Measurements from ENCODE around the gene VAV3.

The VAV3 gene

GRCh38 chr1:108000620-108001111 lies 35.7 kb upstream of the VAV3 start:
- Histone ChIP-seq H3K27ac (no peak overlapping the region), H3K4me3 (no peak overlapping the region)
- TF ChIP-seq, protein P1, sequence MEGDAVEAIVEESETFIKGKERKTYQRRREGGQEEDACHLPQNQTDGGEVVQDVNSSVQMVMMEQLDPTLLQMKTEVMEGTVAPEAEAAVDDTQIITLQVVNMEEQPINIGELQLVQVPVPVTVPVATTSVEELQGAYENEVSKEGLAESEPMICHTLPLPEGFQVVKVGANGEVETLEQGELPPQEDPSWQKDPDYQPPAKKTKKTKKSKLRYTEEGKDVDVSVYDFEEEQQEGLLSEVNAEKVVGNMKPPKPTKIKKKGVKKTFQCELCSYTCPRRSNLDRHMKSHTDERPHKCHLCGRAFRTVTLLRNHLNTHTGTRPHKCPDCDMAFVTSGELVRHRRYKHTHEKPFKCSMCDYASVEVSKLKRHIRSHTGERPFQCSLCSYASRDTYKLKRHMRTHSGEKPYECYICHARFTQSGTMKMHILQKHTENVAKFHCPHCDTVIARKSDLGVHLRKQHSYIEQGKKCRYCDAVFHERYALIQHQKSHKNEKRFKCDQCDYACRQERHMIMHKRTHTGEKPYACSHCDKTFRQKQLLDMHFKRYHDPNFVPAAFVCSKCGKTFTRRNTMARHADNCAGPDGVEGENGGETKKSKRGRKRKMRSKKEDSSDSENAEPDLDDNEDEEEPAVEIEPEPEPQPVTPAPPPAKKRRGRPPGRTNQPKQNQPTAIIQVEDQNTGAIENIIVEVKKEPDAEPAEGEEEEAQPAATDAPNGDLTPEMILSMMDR (IDR thresholded peaks at IDR 0.05) = no peak
- no peak for DNase-seq (ENCODE audit: low spot score)

DNA sequence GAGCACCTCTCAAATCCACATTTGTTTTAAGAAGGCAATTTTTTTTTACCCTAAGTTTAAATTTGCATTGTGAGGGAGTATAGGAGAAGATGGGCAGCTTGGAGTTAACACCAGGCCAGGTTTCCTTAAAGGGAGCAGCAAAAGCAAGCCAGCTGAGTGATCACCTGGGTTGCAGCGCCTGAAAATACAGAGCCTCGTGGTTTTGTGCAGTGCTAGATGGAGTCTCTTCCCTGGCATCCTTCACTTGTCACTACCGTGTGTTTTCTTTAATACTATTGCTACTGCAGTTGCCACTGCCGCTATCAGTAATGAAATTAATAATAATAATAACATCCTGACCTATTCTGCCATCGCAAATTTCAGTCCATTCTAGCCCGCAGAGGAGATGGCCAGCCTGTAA lies 35.2 kb upstream of the VAV3 start:
- no peak overlapping the region for H3K27ac ChIP-seq
- no peak for DNase-seq (ENCODE audit: low spot score)
- TF ChIP-seq, protein P1 (IDR thresholded peaks at IDR 0.05) = no peak
- H3K4me3 ChIP-seq = no peak overlapping the region

DNA sequence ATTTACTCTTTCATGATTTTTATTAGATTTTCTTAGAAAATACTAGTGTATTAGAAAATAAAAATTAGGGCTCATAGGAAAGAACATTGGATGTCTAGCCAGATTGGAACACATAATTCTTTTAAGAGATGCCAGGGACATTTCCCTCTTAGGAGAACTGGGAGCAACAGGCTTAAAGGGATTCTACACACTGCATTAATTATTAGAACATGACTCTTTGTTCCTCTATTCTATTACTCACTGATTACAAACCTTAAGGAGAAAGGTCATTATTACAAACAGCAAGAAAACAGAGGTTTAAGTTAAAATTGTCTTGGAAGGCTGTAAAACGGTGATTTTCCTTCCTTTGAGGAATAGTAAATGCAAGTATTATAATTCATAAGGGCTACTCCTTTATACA lies 32.9 kb upstream of the VAV3 start:
- TF ChIP-seq, protein P1 (IDR thresholded peaks at IDR 0.05) = no peak
- Histone ChIP-seq H3K27ac (no peak overlapping the region), H3K4me3 (no peak overlapping the region)
- DNase-seq (ENCODE audit: low spot score) = no peak

- DNase-seq (ENCODE audit: low spot score) = no peak
- TF ChIP-seq, protein P1 (IDR thresholded peaks at IDR 0.05) = no peak
- Histone ChIP-seq H3K27ac (no peak overlapping the region), H3K4me3 (no peak overlapping the region)
Measured at GRCh38 chr1:107993920-107994319, 28.9 kb upstream of the VAV3 start.

DNA sequence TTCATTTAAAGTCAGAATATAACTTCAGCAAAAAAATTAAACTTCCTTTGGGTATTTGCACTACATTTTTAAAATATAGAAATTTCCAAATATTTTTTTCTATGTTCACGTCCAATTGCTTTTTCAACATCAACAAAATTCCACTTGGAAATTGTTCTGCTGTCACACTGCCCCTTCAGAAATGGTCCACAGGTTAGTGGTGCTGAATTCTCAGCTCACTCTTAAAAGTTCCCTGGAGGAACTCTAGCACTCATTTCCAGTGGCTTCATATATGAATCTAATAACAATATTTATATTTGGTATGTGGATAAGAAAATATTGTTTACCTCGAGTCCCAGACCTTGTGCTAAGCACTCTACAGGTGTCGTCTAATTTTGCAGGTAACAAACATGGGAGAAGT lies 27.4 kb upstream of the VAV3 start:
- no peak for DNase-seq (ENCODE audit: low spot score)
- no peak overlapping the region for H3K27ac ChIP-seq
- TF ChIP-seq, protein P1 (IDR thresholded peaks at IDR 0.05) = no peak
- no peak overlapping the region for H3K4me3 ChIP-seq

DNA sequence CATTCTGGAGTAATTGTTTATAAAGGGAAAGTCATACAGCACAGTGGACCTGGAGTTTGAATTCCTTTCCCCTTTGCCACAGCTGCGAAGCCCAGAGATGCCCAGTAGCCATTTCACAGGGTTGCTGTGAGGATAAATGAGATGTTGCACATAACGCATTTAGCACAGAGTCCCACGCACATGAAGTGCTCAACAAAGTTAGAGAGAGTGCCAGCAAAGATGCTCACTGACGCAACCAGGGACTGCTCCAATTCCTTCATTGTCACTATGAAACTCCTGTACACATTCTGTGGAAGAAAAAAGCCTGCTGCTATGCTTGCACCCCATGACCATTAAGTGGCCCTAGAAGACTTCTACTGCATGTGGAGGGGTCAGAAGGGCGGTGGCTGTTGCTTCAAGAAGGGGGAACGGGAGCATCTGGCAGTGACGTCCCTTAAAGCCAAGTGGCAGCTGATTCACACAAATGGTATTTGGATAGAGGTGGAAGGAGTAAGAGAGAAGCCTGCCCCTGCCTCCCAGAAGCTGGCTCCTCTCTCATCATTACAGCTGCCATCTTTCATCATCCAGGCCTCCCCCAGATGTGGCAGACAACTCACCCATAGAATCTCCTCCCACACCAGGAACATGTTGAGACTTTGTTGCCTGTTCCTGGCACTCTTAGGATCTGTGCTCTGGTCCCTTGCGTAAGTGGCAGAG lies 26.5 kb upstream of the VAV3 start:
- Histone ChIP-seq H3K27ac (no peak overlapping the region), H3K4me3 (no peak overlapping the region)
- DNase-seq (ENCODE audit: low spot score) = no peak
- TF ChIP-seq, protein P1 (IDR thresholded peaks at IDR 0.05) = no peak

DNA sequence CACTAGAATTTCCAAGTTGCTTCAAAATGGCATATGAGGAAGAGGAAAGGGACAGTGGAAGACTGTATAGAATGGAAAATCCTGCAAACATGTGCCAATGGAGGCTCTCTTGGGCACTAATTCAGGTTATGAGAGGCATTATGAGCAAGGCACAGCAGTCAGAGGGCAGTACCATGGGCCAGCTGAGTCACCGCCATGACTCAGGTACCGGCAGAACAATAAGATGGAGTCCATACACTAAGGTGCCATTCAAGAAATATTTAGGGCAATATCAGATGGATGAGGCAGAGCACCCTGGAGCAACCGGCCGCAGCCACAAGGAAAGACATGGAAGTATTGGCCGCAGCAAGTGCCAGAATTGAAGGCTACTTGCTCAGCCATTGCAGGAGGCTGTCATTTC lies 25.6 kb upstream of the VAV3 start:
- TF ChIP-seq, protein P1 (IDR thresholded peaks at IDR 0.05) = no peak
- no peak for DNase-seq (ENCODE audit: low spot score)
- Histone ChIP-seq H3K4me3 (no peak overlapping the region), H3K27ac (no peak overlapping the region)
